Measurements from ENCODE around the gene GSN. TPM values are rescaled to one million over a fixed set of nuclear protein-coding genes. Genes with fewer than 3 reads are reported as not detected.

The GSN gene
- total RNA-seq, 2 experiments from 2014 or later, result 1.9 to 2.2 TPM

GRCh38 chr9:121268598-121268850 lies 562 bp downstream of the GSN start:
- DNase-seq (no peak), ATAC-seq (no peak)
- H3K36me3 Mint-ChIP-seq (ENCODE audit: low read depth), result no peaks in the 10 kb centered on the region
- no peaks in the 10 kb centered on the region for H3K9me3 Mint-ChIP-seq
- ChIA-PET POLR2A (interaction anchor here (0.7 to 1.2 kb wide), 3 partner anchors 10 to 119 kb away, joined by 3 to 5 read pairs (median 3); no protein-coding TSS in a partner anchor), CTCF (interaction anchor here (0.9 to 4.0 kb wide), 8 partner anchors 10 to 831 kb away, joined by 3 to 24 read pairs (median 4); no protein-coding TSS in a partner anchor)
- peak overlapping the region; percentile 41 for H3K4me3 Mint-ChIP-seq
- no peak for TF ChIP-seq CTCF (IDR thresholded peaks at IDR 0.05)
- intact Hi-C loops (cut with micrococcal nuclease), result no loop called here
- H3K27me3 Mint-ChIP-seq, result peaks cover 13% of the 10 kb centered on the region
- peaks cover 13% of the 10 kb centered on the region for H3K4me1 Mint-ChIP-seq (ENCODE audit: low read depth)
- no peak overlapping the region for H3K27ac Mint-ChIP-seq

GRCh38 chr9:121268851-121269641 lies 1.1 kb downstream of the GSN start:
- ChIA-PET POLR2A (interaction anchor here (0.7 to 1.5 kb wide), 5 partner anchors 9 to 119 kb away, joined by 3 to 5 read pairs (median 5); no protein-coding TSS in a partner anchor), CTCF (interaction anchor here (0.9 to 4.0 kb wide), 7 partner anchors 9 to 830 kb away, joined by 3 to 24 read pairs (median 5); no protein-coding TSS in a partner anchor)
- H3K9me3 Mint-ChIP-seq, result no peaks in the 10 kb centered on the region
- H3K36me3 Mint-ChIP-seq (ENCODE audit: low read depth), result no peaks in the 10 kb centered on the region
- no peak overlapping the region for H3K27ac Mint-ChIP-seq
- no peak for DNase-seq
- no peak for TF ChIP-seq CTCF (IDR thresholded peaks at IDR 0.05)
- intact Hi-C loops (cut with micrococcal nuclease), result no loop called here
- no peak for ATAC-seq
- H3K4me3 Mint-ChIP-seq, result peak overlapping the region; percentile 41
- H3K27me3 Mint-ChIP-seq, result peaks cover 13% of the 10 kb centered on the region
- peaks cover 13% of the 10 kb centered on the region for H3K4me1 Mint-ChIP-seq (ENCODE audit: low read depth)

- no peak overlapping the region for H3K4me3 Mint-ChIP-seq
- no peak for DNase-seq
- H3K9me3 Mint-ChIP-seq, result no peaks in the 10 kb centered on the region
- H3K36me3 Mint-ChIP-seq (ENCODE audit: low read depth), result no peaks in the 10 kb centered on the region
- no peak for ATAC-seq
- peaks cover 13% of the 10 kb centered on the region for H3K27me3 Mint-ChIP-seq
- no peak for TF ChIP-seq CTCF (IDR thresholded peaks at IDR 0.05)
- ChIA-PET CTCF (interaction anchor here (0.6 to 4.0 kb wide), 4 partner anchors 8 to 18 kb away, joined by 4 to 24 read pairs (median 4); no protein-coding TSS in a partner anchor), POLR2A (interaction anchor here (1.5 kb wide), 2 partner anchors 10 to 26 kb away, joined by 5 read pairs; no protein-coding TSS in a partner anchor)
- H3K27ac Mint-ChIP-seq, result no peak overlapping the region
- intact Hi-C loops (cut with micrococcal nuclease), result no loop called here
- peaks cover 13% of the 10 kb centered on the region for H3K4me1 Mint-ChIP-seq (ENCODE audit: low read depth)
Measured at GRCh38 chr9:121269642-121270254, 1.8 kb downstream of the GSN start.

GRCh38 chr9:121271368-121272341 lies 3.7 kb downstream of the GSN start:
- H3K4me1 Mint-ChIP-seq (ENCODE audit: low read depth), result peaks cover 13% of the 10 kb centered on the region
- ChIA-PET CTCF (interaction anchor here (1.3 to 1.7 kb wide), 2 partner anchors 9 to 59 kb away, joined by 4 to 9 read pairs; no protein-coding TSS in a partner anchor), POLR2A (interaction anchor here (0.6 to 0.9 kb wide), 2 partner anchors 44 to 177 kb away, joined by 3 read pairs; no protein-coding TSS in a partner anchor)
- no peaks in the 10 kb centered on the region for H3K36me3 Mint-ChIP-seq (ENCODE audit: low read depth)
- no peak overlapping the region for H3K4me3 Mint-ChIP-seq
- ATAC-seq, result no peak
- intact Hi-C loops (cut with micrococcal nuclease), result no loop called here
- TF ChIP-seq CTCF (IDR thresholded peaks at IDR 0.05), result no peak
- H3K27ac Mint-ChIP-seq, result no peak overlapping the region
- peaks cover 13% of the 10 kb centered on the region for H3K27me3 Mint-ChIP-seq
- no peaks in the 10 kb centered on the region for H3K9me3 Mint-ChIP-seq
- DNase-seq, result no peak

All from activated CD8-positive, alpha-beta T cell treated with anti-CD3 and anti-CD28 coated beads for 36 hours (primary cell).